Esophagus squamous epithelium (tissue), 5 donors: Measurements from ENCODE around the gene SPTLC2. TPM values are rescaled to one million over a fixed set of nuclear protein-coding genes. Genes with fewer than 3 reads are reported as not detected.
A peak's percentile ranks its signal among the peaks of the same experiment; 100 is the strongest.

Experiments used
- DNase-seq: peaks from one replicate; lab custom pipeline; 2025; lab: John Stamatoyannopoulos, UW
- H3K27ac ChIP-seq, 4 donors: fragments of 200-600 bp; sonication (generic); one replicate each; pipeline ENCODE4 v1.5.1; 2016 to 2019; ENCODE audit warnings: mild to moderate bottlenecking in 1 of 4
- H3K27me3 ChIP-seq, 4 donors: fragments of 200-600 bp; sonication (generic); 1 replicate in 3 of 4; 2 replicates in 1 of 4; pipeline versions ENCODE4 v1.5.1 to v1.6.0; 2017 to 2021; ENCODE audit warnings: antibody characterized with exemption in 1 of 4
- H3K36me3 ChIP-seq, 3 donors: fragments of 200-600 bp; sonication (generic); one replicate each; pipeline ENCODE4 v1.5.1; 2016 to 2019
- H3K4me1 ChIP-seq, 3 donors: fragments of 200-600 bp; sonication (generic); one replicate each; pipeline ENCODE4 v1.5.1; 2017 to 2019
- H3K4me3 ChIP-seq, 4 donors: fragments of 200-600 bp; sonication (generic); 1 replicate in 3 of 4; 2 replicates in 1 of 4; pipeline ENCODE4 v1.5.1; 2016 to 2019; ENCODE audit warnings: mild to moderate bottlenecking in 2 of 4, moderate library complexity in 1 of 4
- H3K9me3 ChIP-seq, 3 donors: fragments of 200-600 bp; sonication (generic); one replicate each; pipeline ENCODE4 v1.5.1; 2016 to 2019
- CTCF ChIP-seq, 6 experiments: fragments of 450-650 bp in 4 of 6; fragments of 200-600 bp in 2 of 6; sonication (generic) in 2 of 6; IDR thresholded peaks; one replicate each; pipeline ENCODE4 v1.5.1; 2016 to 2019; ENCODE audit warnings: antibody characterized with exemption in 6 of 6, mild to moderate bottlenecking in 4 of 6, moderate library complexity in 4 of 6
- POLR2A ChIP-seq, 4 donors: fragments of 450-650 bp; IDR thresholded peaks; one replicate each; pipeline ENCODE4 v1.6.1; 2017; ENCODE audit warnings: antibody characterized with exemption in 4 of 4, mild to moderate bottlenecking in 4 of 4, moderate library complexity in 3 of 4
- WGBS, 2 donors: methylation state at CpG; one replicate each; pipeline ENCODE4 v1.1.5; 2018; 5-methylcytosine and 5-hydroxymethylcytosine counted together
- intact Hi-C: fragments of 100-400 bp; cut with DNase I; formaldehyde crosslinking; loops from one replicate; pipeline ENCODE4 v1.15.0; 2022
- total RNA-seq, 4 donors: library from RNA; depleted of rRNA; stranded (reverse); fragments of >200 nt; gene quantifications; one replicate each; pipeline ENCODE4 v1.1.0, GENCODE V29; 2016
- donor health status: DM: yes; HTN: yes; CAD: no.

The SPTLC2 gene
- total RNA-seq, 4 donors from 2014 or later, result 35.1 to 50.5 (median 39.9) TPM

GRCh38 chr14:77565289-77565993 lies 51.0 kb downstream of the SPTLC2 start:
- WGBS, 2 donors, result 66 to 74% methylated on average over 8 of the region's 8 CpGs
- no peak for DNase-seq
- H3K36me3 ChIP-seq, result peaks cover 0 to 87% (median 11%) of the 10 kb centered on the region in 3 donors
- intact Hi-C loops, result no loop called here
- H3K4me1 ChIP-seq, result no peaks in the 10 kb centered on the region
- H3K9me3 ChIP-seq, result no peaks in the 10 kb centered on the region
- H3K27me3 ChIP-seq, result no peaks in the 10 kb centered on the region
- no peak for TF ChIP-seq POLR2A (IDR thresholded peaks at IDR 0.05)
- H3K4me3 ChIP-seq, result no peak overlapping the region
- H3K27ac ChIP-seq, result peak overlapping the region in 2 of 4 donors; percentile 14 to 52

GRCh38 chr14:77562681-77563080 lies 53.8 kb downstream of the SPTLC2 start:
- Histone ChIP-seq H3K4me1 (no peaks in the 10 kb centered on the region), H3K4me3 (no peak overlapping the region), H3K36me3 (peaks cover 0 to 88% (median 4%) of the 10 kb centered on the region in 3 donors), H3K9me3 (no peaks in the 10 kb centered on the region), H3K27me3 (no peaks in the 10 kb centered on the region), H3K27ac (no peak overlapping the region)
- intact Hi-C loops, result no loop called here
- DNase-seq, result no peak
- TF ChIP-seq CTCF (IDR thresholded peaks at IDR 0.05) (no peak), POLR2A (IDR thresholded peaks at IDR 0.05) (no peak)
- 81 to 84% methylated on average over 4 of the region's 4 CpGs for WGBS, 2 donors

- peaks cover 0 to 88% (median 4%) of the 10 kb centered on the region in 3 donors for H3K36me3 ChIP-seq
- no peaks in the 10 kb centered on the region for H3K9me3 ChIP-seq
- DNase-seq, result no peak
- intact Hi-C loops, result no loop called here
- no peak overlapping the region for H3K27ac ChIP-seq
- TF ChIP-seq POLR2A (IDR thresholded peaks at IDR 0.05), result no peak
- TF ChIP-seq CTCF (IDR thresholded peaks at IDR 0.05), result no peak
- no peaks in the 10 kb centered on the region for H3K4me1 ChIP-seq
- no peak overlapping the region for H3K4me3 ChIP-seq
- no peaks in the 10 kb centered on the region for H3K27me3 ChIP-seq
- WGBS, 2 donors, result 81% methylated on average over 5 of the region's 5 CpGs
Measured at GRCh38 chr14:77561881-77562280, 54.6 kb downstream of the SPTLC2 start.

GRCh38 chr14:77559381-77559780 lies 57.1 kb downstream of the SPTLC2 start:
- Histone ChIP-seq H3K4me1 (no peaks in the 10 kb centered on the region), H3K27ac (no peak overlapping the region), H3K36me3 (peaks cover 4 to 98% (median 8%) of the 10 kb centered on the region in 3 donors), H3K4me3 (no peak overlapping the region), H3K9me3 (no peaks in the 10 kb centered on the region), H3K27me3 (no peaks in the 10 kb centered on the region)
- TF ChIP-seq CTCF (IDR thresholded peaks at IDR 0.05) (no peak), POLR2A (IDR thresholded peaks at IDR 0.05) (no peak)
- intact Hi-C loops, result no loop called here
- 87 to 88% methylated on average over 6 of the region's 6 CpGs for WGBS, 2 donors
- no peak for DNase-seq

- H3K27me3 ChIP-seq, result no peaks in the 10 kb centered on the region
- TF ChIP-seq POLR2A (IDR thresholded peaks at IDR 0.05), result no peak
- no peak for TF ChIP-seq CTCF (IDR thresholded peaks at IDR 0.05)
- no peaks in the 10 kb centered on the region for H3K9me3 ChIP-seq
- intact Hi-C loops, result no loop called here
- no peak for DNase-seq
- no peak overlapping the region for H3K4me3 ChIP-seq
- H3K27ac ChIP-seq, result no peak overlapping the region
- 78 to 82% methylated on average over 10 of the region's 10 CpGs for WGBS, 2 donors
- H3K36me3 ChIP-seq, result peaks cover 4 to 98% (median 8%) of the 10 kb centered on the region in 3 donors
- H3K4me1 ChIP-seq, result no peaks in the 10 kb centered on the region
Measured at GRCh38 chr14:77557391-77557790, 59.0 kb downstream of the SPTLC2 start.
